WTC11 (cell line): ENCODE data around the gene EPN1. TPM values are rescaled to one million over a fixed set of nuclear protein-coding genes. Genes with fewer than 3 reads are reported as not detected.

Experiments
- CBFB ChIP-seq: sonication (generic); formaldehyde crosslinking; IDR thresholded peaks from 2 replicates; pipeline ENCODE4 v1.8.1; 2022; ENCODE audit warnings: mild to moderate bottlenecking, low read depth, missing genetic modification reagents
- FOXJ3 ChIP-seq: sonication (generic); formaldehyde crosslinking; IDR thresholded peaks from 2 replicates; pipeline ENCODE4 v1.9.0; 2021; ENCODE audit warnings: missing genetic modification reagents, mild to moderate bottlenecking, borderline replicate concordance
- GRHL2 ChIP-seq: fragments of 250-450 bp; sonication (Bioruptor Pico); IDR thresholded peaks from 2 replicates; pipeline ENCODE4 v1.8.0; 2022; ENCODE audit warnings: mild to moderate bottlenecking, moderate library complexity; ENCODE audit not compliant: insufficient replicate concordance, severe bottlenecking
- JAZF1 ChIP-seq: fragments of 250-450 bp; sonication (Bioruptor Pico); IDR thresholded peaks from 2 replicates; pipeline ENCODE4 v1.9.0; 2021; ENCODE audit warnings: moderate library complexity, mild to moderate bottlenecking, inconsistent platforms
- NFATC4 ChIP-seq: fragments of 250-450 bp; sonication (Bioruptor Pico); IDR thresholded peaks from 2 replicates; pipeline ENCODE4 v1.9.0; 2021; ENCODE audit warnings: mild to moderate bottlenecking
- NFYB ChIP-seq: sonication (generic); formaldehyde crosslinking; conservative IDR thresholded peaks from 2 replicates; pipeline ENCODE4 v1.8.0; 2022; ENCODE audit warnings: low read depth, missing genetic modification reagents
- NR1H2 ChIP-seq: sonication (generic); formaldehyde crosslinking; IDR thresholded peaks from 2 replicates; pipeline ENCODE4 v1.9.0; 2021; ENCODE audit warnings: mild to moderate bottlenecking, moderate library complexity, missing genetic modification reagents
- NR2C2 ChIP-seq: sonication (generic); formaldehyde crosslinking; IDR thresholded peaks from 2 replicates; pipeline ENCODE4 v1.8.0; 2022; ENCODE audit warnings: mild to moderate bottlenecking, missing genetic modification reagents
- PRRX2 ChIP-seq: fragments of 250-450 bp; sonication (Bioruptor Pico); IDR thresholded peaks from 2 replicates; pipeline ENCODE4 v1.8.0; 2021; ENCODE audit warnings: mild to moderate bottlenecking
- RELA ChIP-seq: sonication (generic); formaldehyde crosslinking; IDR thresholded peaks from 2 replicates; pipeline ENCODE4 v1.8.1; 2022; ENCODE audit warnings: missing genetic modification reagents, mild to moderate bottlenecking, borderline replicate concordance
- SMAD3 ChIP-seq: sonication (generic); formaldehyde crosslinking; IDR thresholded peaks from 2 replicates; pipeline ENCODE4 v1.8.0; 2022; ENCODE audit warnings: missing genetic modification reagents, mild to moderate bottlenecking, borderline replicate concordance
- SP1 ChIP-seq: sonication (generic); formaldehyde crosslinking; conservative IDR thresholded peaks from 2 replicates; pipeline ENCODE4 v1.8.1; 2022; ENCODE audit warnings: missing genetic modification reagents
- TP53 ChIP-seq: sonication (generic); formaldehyde crosslinking; IDR thresholded peaks from 2 replicates; pipeline ENCODE4 v1.8.1; 2023; ENCODE audit warnings: mild to moderate bottlenecking, missing genetic modification reagents
- ZBTB21 ChIP-seq: sonication (generic); formaldehyde crosslinking; IDR thresholded peaks from 2 replicates; pipeline ENCODE4 v1.8.1; 2023; ENCODE audit warnings: mild to moderate bottlenecking, missing genetic modification reagents, borderline replicate concordance
- ZNF232 ChIP-seq: sonication (generic); formaldehyde crosslinking; IDR thresholded peaks from 2 replicates; pipeline ENCODE4 v1.8.0; 2022; ENCODE audit warnings: mild to moderate bottlenecking, missing genetic modification reagents
- total RNA-seq: library from RNA; stranded (reverse); gene quantifications from 3 replicates; pipeline ENCODE4 v1.2.3, GENCODE V29; 2021
- TF ChIP-seq, protein P1 (sequence below): sonication (generic); formaldehyde crosslinking; conservative IDR thresholded peaks from 2 replicates; pipeline ENCODE4 v1.8.1; 2023; ENCODE audit warnings: mild to moderate bottlenecking, low read depth, missing genetic modification reagents, moderate library complexity
- TF ChIP-seq, protein P2 (sequence below): sonication (generic); formaldehyde crosslinking; IDR thresholded peaks from 2 replicates; pipeline ENCODE4 v1.8.0; 2022; ENCODE audit warnings: missing genetic modification reagents
- TF ChIP-seq, protein P3 (sequence below): sonication (generic); formaldehyde crosslinking; IDR thresholded peaks from 2 replicates; pipeline ENCODE4 v1.8.1; 2022; ENCODE audit warnings: missing genetic modification reagents, borderline replicate concordance
- TF ChIP-seq, protein P4 (sequence below): fragments of 250-450 bp; sonication (Bioruptor Pico); IDR thresholded peaks from 2 replicates; pipeline ENCODE4 v1.9.0; 2021; ENCODE audit warnings: mild to moderate bottlenecking, borderline replicate concordance
- TF ChIP-seq, protein P5 (sequence below): fragments of 250-450 bp; sonication (Bioruptor Pico); IDR thresholded peaks from 2 replicates; pipeline ENCODE4 v2.1.2; 2022; ENCODE audit warnings: mild to moderate bottlenecking, moderate library complexity
- TF ChIP-seq, protein P6 (sequence below): sonication (generic); formaldehyde crosslinking; IDR thresholded peaks from 2 replicates; pipeline ENCODE4 v1.8.0; 2023; ENCODE audit warnings: missing genetic modification reagents

The EPN1 gene
- total RNA-seq, 1 experiment from 2014 or later, result 234 TPM

DNA sequence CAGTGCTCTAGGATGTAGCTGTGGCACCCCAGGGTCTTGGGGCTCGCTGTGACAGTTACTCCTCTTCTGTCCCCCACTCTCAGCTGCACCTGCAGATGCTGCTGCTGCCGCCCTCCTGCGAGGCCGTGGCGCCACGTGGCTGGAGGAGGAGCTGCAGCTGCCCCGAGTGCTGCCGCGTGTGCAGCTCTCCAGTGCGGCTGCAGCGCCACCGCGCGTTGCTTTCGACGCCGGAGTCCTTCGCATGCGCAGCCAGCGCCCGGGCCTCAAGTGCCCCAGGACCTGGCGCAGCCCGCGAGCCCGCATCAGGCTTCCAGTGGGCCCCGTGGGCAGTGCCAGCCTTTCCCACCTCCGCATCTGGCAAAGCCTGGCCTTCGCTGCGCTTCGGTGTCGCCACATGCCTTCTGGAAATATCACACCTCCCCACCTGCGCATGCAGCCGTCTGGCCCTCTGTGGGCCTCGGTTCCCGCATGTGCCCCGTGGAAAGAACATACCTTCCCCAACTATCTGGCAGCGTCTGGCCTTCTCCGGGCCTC is 34.9 kb upstream of the EPN1 start (continued):
- TF ChIP-seq, protein P1, sequence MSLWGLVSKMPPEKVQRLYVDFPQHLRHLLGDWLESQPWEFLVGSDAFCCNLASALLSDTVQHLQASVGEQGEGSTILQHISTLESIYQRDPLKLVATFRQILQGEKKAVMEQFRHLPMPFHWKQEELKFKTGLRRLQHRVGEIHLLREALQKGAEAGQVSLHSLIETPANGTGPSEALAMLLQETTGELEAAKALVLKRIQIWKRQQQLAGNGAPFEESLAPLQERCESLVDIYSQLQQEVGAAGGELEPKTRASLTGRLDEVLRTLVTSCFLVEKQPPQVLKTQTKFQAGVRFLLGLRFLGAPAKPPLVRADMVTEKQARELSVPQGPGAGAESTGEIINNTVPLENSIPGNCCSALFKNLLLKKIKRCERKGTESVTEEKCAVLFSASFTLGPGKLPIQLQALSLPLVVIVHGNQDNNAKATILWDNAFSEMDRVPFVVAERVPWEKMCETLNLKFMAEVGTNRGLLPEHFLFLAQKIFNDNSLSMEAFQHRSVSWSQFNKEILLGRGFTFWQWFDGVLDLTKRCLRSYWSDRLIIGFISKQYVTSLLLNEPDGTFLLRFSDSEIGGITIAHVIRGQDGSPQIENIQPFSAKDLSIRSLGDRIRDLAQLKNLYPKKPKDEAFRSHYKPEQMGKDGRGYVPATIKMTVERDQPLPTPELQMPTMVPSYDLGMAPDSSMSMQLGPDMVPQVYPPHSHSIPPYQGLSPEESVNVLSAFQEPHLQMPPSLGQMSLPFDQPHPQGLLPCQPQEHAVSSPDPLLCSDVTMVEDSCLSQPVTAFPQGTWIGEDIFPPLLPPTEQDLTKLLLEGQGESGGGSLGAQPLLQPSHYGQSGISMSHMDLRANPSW (CRISPR knock-in tag), result no peak
- TF ChIP-seq, protein P2, sequence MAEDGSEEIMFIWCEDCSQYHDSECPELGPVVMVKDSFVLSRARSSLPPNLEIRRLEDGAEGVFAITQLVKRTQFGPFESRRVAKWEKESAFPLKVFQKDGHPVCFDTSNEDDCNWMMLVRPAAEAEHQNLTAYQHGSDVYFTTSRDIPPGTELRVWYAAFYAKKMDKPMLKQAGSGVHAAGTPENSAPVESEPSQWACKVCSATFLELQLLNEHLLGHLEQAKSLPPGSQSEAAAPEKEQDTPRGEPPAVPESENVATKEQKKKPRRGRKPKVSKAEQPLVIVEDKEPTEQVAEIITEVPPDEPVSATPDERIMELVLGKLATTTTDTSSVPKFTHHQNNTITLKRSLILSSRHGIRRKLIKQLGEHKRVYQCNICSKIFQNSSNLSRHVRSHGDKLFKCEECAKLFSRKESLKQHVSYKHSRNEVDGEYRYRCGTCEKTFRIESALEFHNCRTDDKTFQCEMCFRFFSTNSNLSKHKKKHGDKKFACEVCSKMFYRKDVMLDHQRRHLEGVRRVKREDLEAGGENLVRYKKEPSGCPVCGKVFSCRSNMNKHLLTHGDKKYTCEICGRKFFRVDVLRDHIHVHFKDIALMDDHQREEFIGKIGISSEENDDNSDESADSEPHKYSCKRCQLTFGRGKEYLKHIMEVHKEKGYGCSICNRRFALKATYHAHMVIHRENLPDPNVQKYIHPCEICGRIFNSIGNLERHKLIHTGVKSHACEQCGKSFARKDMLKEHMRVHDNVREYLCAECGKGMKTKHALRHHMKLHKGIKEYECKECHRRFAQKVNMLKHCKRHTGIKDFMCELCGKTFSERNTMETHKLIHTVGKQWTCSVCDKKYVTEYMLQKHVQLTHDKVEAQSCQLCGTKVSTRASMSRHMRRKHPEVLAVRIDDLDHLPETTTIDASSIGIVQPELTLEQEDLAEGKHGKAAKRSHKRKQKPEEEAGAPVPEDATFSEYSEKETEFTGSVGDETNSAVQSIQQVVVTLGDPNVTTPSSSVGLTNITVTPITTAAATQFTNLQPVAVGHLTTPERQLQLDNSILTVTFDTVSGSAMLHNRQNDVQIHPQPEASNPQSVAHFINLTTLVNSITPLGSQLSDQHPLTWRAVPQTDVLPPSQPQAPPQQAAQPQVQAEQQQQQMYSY (CRISPR knock-in tag), result peak; percentile 82
- TF ChIP-seq, protein P3, sequence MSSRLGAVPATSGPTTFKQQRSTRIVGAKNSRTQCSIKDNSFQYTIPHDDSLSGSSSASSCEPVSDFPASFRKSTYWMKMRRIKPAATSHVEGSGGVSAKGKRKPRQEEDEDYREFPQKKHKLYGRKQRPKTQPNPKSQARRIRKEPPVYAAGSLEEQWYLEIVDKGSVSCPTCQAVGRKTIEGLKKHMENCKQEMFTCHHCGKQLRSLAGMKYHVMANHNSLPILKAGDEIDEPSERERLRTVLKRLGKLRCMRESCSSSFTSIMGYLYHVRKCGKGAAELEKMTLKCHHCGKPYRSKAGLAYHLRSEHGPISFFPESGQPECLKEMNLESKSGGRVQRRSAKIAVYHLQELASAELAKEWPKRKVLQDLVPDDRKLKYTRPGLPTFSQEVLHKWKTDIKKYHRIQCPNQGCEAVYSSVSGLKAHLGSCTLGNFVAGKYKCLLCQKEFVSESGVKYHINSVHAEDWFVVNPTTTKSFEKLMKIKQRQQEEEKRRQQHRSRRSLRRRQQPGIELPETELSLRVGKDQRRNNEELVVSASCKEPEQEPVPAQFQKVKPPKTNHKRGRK, result no peak
- peak; percentile 35; the same call in 1 of the 2 replicates for TF ChIP-seq NFYB (CRISPR knock-in tag)
- no peak for TF ChIP-seq GRHL2 (CRISPR knock-in tag)
- TF ChIP-seq SMAD3 (CRISPR knock-in tag), result peak; percentile 95
- no peak for TF ChIP-seq FOXJ3 (CRISPR knock-in tag)
- peak; percentile 93 for TF ChIP-seq RELA (CRISPR knock-in tag)
- peak; percentile 78; the same call in 1 of the 2 replicates for TF ChIP-seq ZBTB21 (CRISPR knock-in tag)
- TF ChIP-seq, protein P4, sequence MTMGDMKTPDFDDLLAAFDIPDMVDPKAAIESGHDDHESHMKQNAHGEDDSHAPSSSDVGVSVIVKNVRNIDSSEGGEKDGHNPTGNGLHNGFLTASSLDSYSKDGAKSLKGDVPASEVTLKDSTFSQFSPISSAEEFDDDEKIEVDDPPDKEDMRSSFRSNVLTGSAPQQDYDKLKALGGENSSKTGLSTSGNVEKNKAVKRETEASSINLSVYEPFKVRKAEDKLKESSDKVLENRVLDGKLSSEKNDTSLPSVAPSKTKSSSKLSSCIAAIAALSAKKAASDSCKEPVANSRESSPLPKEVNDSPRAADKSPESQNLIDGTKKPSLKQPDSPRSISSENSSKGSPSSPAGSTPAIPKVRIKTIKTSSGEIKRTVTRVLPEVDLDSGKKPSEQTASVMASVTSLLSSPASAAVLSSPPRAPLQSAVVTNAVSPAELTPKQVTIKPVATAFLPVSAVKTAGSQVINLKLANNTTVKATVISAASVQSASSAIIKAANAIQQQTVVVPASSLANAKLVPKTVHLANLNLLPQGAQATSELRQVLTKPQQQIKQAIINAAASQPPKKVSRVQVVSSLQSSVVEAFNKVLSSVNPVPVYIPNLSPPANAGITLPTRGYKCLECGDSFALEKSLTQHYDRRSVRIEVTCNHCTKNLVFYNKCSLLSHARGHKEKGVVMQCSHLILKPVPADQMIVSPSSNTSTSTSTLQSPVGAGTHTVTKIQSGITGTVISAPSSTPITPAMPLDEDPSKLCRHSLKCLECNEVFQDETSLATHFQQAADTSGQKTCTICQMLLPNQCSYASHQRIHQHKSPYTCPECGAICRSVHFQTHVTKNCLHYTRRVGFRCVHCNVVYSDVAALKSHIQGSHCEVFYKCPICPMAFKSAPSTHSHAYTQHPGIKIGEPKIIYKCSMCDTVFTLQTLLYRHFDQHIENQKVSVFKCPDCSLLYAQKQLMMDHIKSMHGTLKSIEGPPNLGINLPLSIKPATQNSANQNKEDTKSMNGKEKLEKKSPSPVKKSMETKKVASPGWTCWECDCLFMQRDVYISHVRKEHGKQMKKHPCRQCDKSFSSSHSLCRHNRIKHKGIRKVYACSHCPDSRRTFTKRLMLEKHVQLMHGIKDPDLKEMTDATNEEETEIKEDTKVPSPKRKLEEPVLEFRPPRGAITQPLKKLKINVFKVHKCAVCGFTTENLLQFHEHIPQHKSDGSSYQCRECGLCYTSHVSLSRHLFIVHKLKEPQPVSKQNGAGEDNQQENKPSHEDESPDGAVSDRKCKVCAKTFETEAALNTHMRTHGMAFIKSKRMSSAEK, result no peak
- TF ChIP-seq, protein P5, sequence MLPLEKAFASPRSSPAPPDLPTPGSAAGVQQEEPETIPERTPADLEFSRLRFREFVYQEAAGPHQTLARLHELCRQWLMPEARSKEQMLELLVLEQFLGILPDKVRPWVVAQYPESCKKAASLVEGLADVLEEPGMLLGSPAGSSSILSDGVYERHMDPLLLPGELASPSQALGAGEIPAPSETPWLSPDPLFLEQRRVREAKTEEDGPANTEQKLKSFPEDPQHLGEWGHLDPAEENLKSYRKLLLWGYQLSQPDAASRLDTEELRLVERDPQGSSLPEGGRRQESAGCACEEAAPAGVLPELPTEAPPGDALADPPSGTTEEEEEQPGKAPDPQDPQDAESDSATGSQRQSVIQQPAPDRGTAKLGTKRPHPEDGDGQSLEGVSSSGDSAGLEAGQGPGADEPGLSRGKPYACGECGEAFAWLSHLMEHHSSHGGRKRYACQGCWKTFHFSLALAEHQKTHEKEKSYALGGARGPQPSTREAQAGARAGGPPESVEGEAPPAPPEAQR, result no peak
- no peak for TF ChIP-seq PRRX2 (CRISPR knock-in tag)
- peak; percentile 87 for TF ChIP-seq ZNF232 (CRISPR knock-in tag)
- no peak for TF ChIP-seq JAZF1 (CRISPR knock-in tag)
- TF ChIP-seq, protein P6, sequence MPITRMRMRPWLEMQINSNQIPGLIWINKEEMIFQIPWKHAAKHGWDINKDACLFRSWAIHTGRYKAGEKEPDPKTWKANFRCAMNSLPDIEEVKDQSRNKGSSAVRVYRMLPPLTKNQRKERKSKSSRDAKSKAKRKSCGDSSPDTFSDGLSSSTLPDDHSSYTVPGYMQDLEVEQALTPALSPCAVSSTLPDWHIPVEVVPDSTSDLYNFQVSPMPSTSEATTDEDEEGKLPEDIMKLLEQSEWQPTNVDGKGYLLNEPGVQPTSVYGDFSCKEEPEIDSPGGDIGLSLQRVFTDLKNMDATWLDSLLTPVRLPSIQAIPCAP (CRISPR knock-in tag), result peak; percentile 97
- TF ChIP-seq CBFB (CRISPR knock-in tag), result no peak
- TF ChIP-seq SP1 (CRISPR knock-in tag), result no peak
- TF ChIP-seq NR1H2 (CRISPR knock-in tag), result peak; percentile 80
- TF ChIP-seq NR2C2 (CRISPR knock-in tag), result peak; percentile 81; the same call in 1 of the 2 replicates
- TF ChIP-seq NFATC4 (CRISPR knock-in tag), result no peak
- peak; percentile 87 for TF ChIP-seq TP53 (CRISPR knock-in tag)
